ENCODE measurements around the gene LRRFIP1.

Gene LRRFIP1

GRCh38 chr2:237639836-237640220 is 12.4 kb downstream of the LRRFIP1 start:
- DNase-seq, result no peak

GRCh38 chr2:237640493-237640998 is 13.2 kb downstream of the LRRFIP1 start:
- DNase-seq, result no peak

- no peak for DNase-seq
Observed at GRCh38 chr2:237642038-237642734, 14.8 kb downstream of the LRRFIP1 start.

GRCh38 chr2:237643066-237643465 is 15.7 kb downstream of the LRRFIP1 start:
- no peak for DNase-seq

- DNase-seq, result no peak
Observed at GRCh38 chr2:237643582-237644380, 16.4 kb downstream of the LRRFIP1 start.

GRCh38 chr2:237644381-237644703 is 17.0 kb downstream of the LRRFIP1 start:
- no peak for DNase-seq

GRCh38 chr2:237645261-237645660 is 17.9 kb downstream of the LRRFIP1 start:
- DNase-seq, result no peak

GRCh38 chr2:237647176-237648015 is 20.0 kb downstream of the LRRFIP1 start:
- DNase-seq, result no peak

- no peak for DNase-seq
Observed at GRCh38 chr2:237648016-237648381, 20.6 kb downstream of the LRRFIP1 start.

GRCh38 chr2:237649541-237650454 is 22.4 kb downstream of the LRRFIP1 start:
- no peak for DNase-seq

- DNase-seq, result no peak
Observed at GRCh38 chr2:237650455-237650850, 23.1 kb downstream of the LRRFIP1 start.

- DNase-seq, result no peak
Observed at GRCh38 chr2:237651761-237652160, 24.4 kb downstream of the LRRFIP1 start.

- no peak for DNase-seq
Observed at GRCh38 chr2:237652181-237652580, 24.8 kb downstream of the LRRFIP1 start.

- DNase-seq, result no peak
Observed at GRCh38 chr2:237652854-237653253, 25.5 kb downstream of the LRRFIP1 start.

GRCh38 chr2:237653776-237654558 is 26.6 kb downstream of the LRRFIP1 start:
- DNase-seq, result no peak

GRCh38 chr2:237657063-237657462 is 29.7 kb downstream of the LRRFIP1 start:
- no peak for DNase-seq

- no peak for DNase-seq
Observed at GRCh38 chr2:237660381-237660900, 33.1 kb downstream of the LRRFIP1 start.

- no peak for DNase-seq
Observed at GRCh38 chr2:237661270-237661669, 33.9 kb downstream of the LRRFIP1 start.

GRCh38 chr2:237661799-237662328 is 34.5 kb downstream of the LRRFIP1 start:
- DNase-seq, result no peak

- DNase-seq, result peak; percentile 90 to 95 (median 92)
Observed at GRCh38 chr2:237662671-237663093, 35.3 kb downstream of the LRRFIP1 start.

Measured in suppressor macrophage (primary cell).